Right atrium auricular region (tissue), 2 donors: ENCODE data around the gene ZNF627. TPM values are rescaled to one million over a fixed set of nuclear protein-coding genes. Genes with fewer than 3 reads are reported as not detected.

ENCODE experiments used
- DNase-seq: peaks from one replicate; pipeline ENCODE4 v3.0.0-alpha.2; 2019; ENCODE audit warnings: low spot score
- H3K27ac ChIP-seq, 2 donors: fragments of 200-600 bp; sonication (generic); 1 replicate in 1 of 2; 2 replicates in 1 of 2; pipeline ENCODE4 v1.5.1; 2016 to 2019
- H3K27me3 ChIP-seq, 2 donors: fragments of 200-600 bp; sonication (generic); one replicate each; pipeline versions ENCODE4 v1.5.1 to v1.6.0; 2017 to 2019
- H3K36me3 ChIP-seq: fragments of 200-600 bp; sonication (generic); one replicate; pipeline ENCODE4 v1.5.1; 2016
- H3K4me1 ChIP-seq, 2 donors: fragments of 200-600 bp; sonication (generic); one replicate each; pipeline versions ENCODE4 v1.5.1 to v1.6.0; 2017 to 2019
- H3K4me3 ChIP-seq, 2 donors: fragments of 200-600 bp; sonication (generic); 1 replicate in 1 of 2; 2 replicates in 1 of 2; pipeline ENCODE4 v1.5.1; 2017 to 2019; ENCODE audit warnings: mild to moderate bottlenecking in 1 of 2, moderate library complexity in 1 of 2
- H3K9me3 ChIP-seq, 2 donors: fragments of 200-600 bp; sonication (generic); one replicate each; pipeline ENCODE4 v1.5.1; 2019
- total RNA-seq, 2 donors: library from RNA; depleted of rRNA; stranded (reverse); fragments of >200 nt; gene quantifications; one replicate each; pipeline ENCODE4 v1.1.0, GENCODE V29; 2016
- TF ChIP-seq, protein P1 (sequence below), 2 donors: fragments of 200-600 bp; sonication (generic); IDR thresholded peaks; one replicate each; pipeline ENCODE4 v1.5.1; 2019; ENCODE audit warnings: antibody characterized with exemption in 2 of 2

Gene ZNF627
- total RNA-seq, 2 donors from 2014 or later = 6.0 to 6.7 TPM

DNA sequence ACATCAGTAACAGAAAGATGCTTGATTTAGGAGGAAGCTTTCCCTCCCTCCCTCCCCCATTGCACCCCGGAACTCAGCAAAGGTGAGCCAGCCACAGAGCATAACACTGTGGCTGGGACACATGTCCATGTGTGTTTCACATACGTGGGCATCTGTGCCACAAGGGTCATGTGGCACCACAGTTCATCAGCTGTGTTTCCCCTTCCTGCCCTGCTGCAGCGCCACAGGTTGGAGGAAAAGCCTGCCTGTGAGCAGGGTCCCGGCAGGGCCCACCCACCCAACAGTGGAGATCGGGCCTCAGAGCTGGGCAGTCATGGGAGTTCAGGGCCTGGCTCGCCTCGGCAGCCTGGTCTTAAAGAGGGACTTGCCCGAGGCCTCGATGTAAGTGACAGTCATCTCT, 22.6 kb upstream of the ZNF627 start:
- no peaks in the 10 kb centered on the region for H3K36me3 ChIP-seq
- H3K4me1 ChIP-seq = peaks cover 0 to 13% of the 10 kb centered on the region in 2 donors
- H3K27me3 ChIP-seq = no peaks in the 10 kb centered on the region
- no peak overlapping the region for H3K4me3 ChIP-seq
- no peak overlapping the region for H3K27ac ChIP-seq
- H3K9me3 ChIP-seq = no peaks in the 10 kb centered on the region
- TF ChIP-seq, protein P1, sequence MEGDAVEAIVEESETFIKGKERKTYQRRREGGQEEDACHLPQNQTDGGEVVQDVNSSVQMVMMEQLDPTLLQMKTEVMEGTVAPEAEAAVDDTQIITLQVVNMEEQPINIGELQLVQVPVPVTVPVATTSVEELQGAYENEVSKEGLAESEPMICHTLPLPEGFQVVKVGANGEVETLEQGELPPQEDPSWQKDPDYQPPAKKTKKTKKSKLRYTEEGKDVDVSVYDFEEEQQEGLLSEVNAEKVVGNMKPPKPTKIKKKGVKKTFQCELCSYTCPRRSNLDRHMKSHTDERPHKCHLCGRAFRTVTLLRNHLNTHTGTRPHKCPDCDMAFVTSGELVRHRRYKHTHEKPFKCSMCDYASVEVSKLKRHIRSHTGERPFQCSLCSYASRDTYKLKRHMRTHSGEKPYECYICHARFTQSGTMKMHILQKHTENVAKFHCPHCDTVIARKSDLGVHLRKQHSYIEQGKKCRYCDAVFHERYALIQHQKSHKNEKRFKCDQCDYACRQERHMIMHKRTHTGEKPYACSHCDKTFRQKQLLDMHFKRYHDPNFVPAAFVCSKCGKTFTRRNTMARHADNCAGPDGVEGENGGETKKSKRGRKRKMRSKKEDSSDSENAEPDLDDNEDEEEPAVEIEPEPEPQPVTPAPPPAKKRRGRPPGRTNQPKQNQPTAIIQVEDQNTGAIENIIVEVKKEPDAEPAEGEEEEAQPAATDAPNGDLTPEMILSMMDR (IDR thresholded peaks at IDR 0.05) = no peak
- no peak for DNase-seq

DNA sequence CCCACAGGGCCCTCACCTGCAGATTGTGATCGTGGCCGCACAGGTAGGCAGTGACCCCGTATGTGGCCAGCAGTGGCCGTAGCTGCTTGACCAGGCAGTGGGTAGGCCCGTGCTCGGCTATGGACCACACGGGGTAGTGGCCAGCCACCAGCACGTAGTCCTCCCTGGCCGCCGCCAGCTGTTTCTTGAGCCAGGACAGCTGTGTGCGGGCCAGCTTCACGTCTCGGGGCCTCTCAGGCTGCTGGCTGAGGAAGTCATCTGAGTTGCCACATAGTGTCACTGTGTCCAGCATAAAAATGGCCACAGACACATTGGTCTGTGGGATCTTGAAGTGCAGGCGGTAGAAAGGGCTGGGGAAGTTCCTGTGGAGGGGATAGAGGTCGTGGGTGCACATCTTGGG, 21.1 kb upstream of the ZNF627 start:
- Histone ChIP-seq H3K27ac (no peak overlapping the region), H3K9me3 (no peaks in the 10 kb centered on the region), H3K36me3 (no peaks in the 10 kb centered on the region), H3K27me3 (no peaks in the 10 kb centered on the region), H3K4me1 (peaks cover 0 to 13% of the 10 kb centered on the region in 2 donors), H3K4me3 (no peak overlapping the region)
- DNase-seq = no peak
- TF ChIP-seq, protein P1 (IDR thresholded peaks at IDR 0.05) = no peak

DNA sequence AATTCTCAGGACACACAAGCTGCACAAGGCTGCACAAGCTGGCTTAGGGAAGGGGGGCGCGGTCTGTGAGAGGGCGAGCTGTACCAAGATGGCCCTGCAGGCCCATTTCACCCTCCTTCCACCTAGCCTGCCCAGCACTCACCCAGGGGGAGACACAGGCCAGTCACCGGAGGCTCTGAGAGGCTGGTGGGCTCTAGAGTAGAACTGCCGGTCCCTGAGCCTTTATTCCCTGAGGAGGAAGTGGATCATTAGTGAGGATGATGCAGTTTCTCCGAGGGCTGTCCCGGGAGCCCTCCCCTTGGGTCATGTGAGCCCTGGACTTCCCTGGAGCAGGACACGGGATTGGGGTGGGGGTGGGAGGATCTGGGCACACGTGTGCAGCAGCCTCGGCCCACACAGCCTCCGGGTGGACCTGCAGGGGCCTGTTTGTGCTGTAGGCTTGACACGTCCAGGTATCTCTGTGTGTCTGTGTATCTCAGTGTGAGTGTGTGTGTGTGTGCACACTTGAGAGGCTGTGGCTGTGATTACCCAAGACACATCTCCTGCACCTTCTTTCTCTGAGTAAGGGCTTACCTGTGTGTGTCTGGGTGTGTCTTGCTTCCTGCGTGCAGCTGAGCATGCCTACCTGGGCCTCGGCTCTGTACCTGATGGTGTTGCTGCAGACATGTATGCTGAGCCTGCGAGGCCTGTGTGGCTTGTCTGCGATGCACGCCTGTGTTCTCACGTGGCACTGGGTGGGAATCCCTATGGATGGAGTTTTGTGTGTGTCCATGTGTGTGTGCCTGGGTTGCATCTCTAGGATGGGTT, 19.6 kb upstream of the ZNF627 start, which contains the start of gene ACP5:
Gene ACP5 (minus strand): TSS at position 195 of the 807 bp plus-strand sequence. CDS start 328 bp downstream, outside the sequence.
- DNase-seq = no peak
- peaks cover 0 to 13% of the 10 kb centered on the region in 2 donors for H3K4me1 ChIP-seq
- TF ChIP-seq, protein P1 (IDR thresholded peaks at IDR 0.05) = no peak

DNA sequence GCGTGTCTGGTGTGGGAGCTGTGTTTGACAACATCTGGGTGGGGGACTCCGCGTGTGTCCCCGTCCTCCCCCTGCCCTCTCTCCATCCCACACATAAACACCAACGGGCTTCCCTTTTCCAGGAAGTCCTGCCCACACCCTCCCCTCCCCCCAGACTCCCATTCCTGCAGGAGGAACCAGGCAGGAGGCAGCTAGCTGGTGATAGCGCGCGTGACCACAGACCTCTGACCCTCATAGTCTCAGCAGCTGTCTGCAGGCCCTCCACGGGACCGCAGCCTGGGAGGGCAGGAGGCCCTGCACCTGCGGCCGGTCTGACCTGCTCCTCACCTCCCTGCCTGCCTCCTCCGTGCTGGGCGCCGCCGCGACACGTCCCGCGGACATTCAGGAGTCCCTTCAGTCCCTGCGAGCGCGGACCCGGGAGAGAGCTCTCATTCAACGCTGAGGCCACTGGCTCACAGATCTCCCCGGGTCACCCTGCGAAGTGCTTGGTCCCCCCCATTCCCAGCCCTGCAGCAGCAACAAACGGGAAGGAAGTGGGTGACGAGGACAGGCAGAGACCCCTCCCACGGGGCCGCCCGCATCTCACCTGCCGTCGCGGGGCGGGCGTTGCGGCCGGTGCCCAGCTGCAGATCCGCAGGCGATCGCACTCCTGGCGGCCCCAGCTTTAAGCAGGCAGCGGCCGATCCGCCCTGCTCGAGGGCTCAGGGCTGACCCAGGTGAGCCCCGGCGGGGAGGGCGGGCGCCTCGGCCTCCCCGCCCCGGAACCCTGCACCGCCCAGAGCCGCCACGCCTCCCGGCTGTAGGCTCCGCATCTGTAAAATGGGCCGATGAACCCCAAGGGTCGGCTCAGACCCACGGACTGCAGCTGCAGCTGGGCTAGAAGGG, 18.8 kb upstream of the ZNF627 start:
- Histone ChIP-seq H3K27me3 (no peaks in the 10 kb centered on the region), H3K36me3 (no peaks in the 10 kb centered on the region), H3K4me1 (peaks cover 0 to 13% of the 10 kb centered on the region in 2 donors), H3K9me3 (no peaks in the 10 kb centered on the region), H3K4me3 (peak overlapping the region; percentile 14 to 38), H3K27ac (peak overlapping the region in 1 of 2 donors; percentile 16)
- DNase-seq = no peak
- TF ChIP-seq, protein P1 (IDR thresholded peaks at IDR 0.05) = no peak

More for the DNA sequence above, 19.6 kb upstream of the ZNF627 start, which contains the start of gene ACP5:
- Histone ChIP-seq H3K27me3 (no peaks in the 10 kb centered on the region), H3K9me3 (no peaks in the 10 kb centered on the region), H3K4me3 (peak within 1 kb of the TSS; percentile 14 to 38), H3K27ac (peak within 1 kb of the TSS in 1 of 2 donors; percentile 16), H3K36me3 (no peaks in the 10 kb centered on the region)

DNA sequence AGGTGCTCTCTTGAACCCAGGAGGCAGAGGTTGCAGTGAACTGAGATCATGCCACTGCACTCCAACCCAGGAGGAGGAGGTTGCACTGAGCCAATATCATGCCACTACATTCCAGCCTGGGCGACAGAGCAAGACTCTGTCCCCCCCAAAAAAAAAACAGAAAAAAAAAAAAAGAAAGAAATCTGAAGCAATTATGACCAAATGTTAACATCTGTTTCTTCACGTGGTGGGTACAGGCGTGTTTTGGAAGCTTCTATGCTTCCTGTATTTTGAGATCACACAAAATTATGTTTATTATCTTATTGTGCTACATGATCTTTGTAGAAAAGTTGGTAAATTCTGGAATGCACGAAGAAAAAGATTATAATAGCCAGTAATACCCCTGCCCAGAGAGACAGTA, 17.2 kb upstream of the ZNF627 start:
- TF ChIP-seq, protein P1 (IDR thresholded peaks at IDR 0.05) = no peak
- Histone ChIP-seq H3K4me1 (peaks cover 0 to 13% of the 10 kb centered on the region in 2 donors), H3K27me3 (no peaks in the 10 kb centered on the region), H3K4me3 (no peak overlapping the region), H3K27ac (no peak overlapping the region), H3K9me3 (no peaks in the 10 kb centered on the region), H3K36me3 (no peaks in the 10 kb centered on the region)
- DNase-seq = no peak
